Spleen (tissue), 7 donors: Measurements from ENCODE around the gene RNF41.

Experiments used
- CTCF ChIP-seq, 11 experiments: fragments of 200-600 bp in 7 of 11; fragments of 450-650 bp in 4 of 11; sonication (generic) in 4 of 11; IDR thresholded peaks in 8 of 11; conservative IDR thresholded peaks in 3 of 11; 1 replicate in 7 of 11; 2 replicates in 4 of 11; pipeline versions ENCODE4 v1.4.0 to v1.8.0; 2016 to 2021; ENCODE audit warnings: antibody characterized with exemption in 11 of 11, inconsistent platforms in 4 of 11, mild to moderate bottlenecking in 1 of 11
- POLR2A ChIP-seq, 3 donors: fragments of 450-650 bp; IDR thresholded peaks; one replicate each; pipeline ENCODE4 v1.5.1; 2017; ENCODE audit warnings: antibody characterized with exemption in 3 of 3, mild to moderate bottlenecking in 1 of 3
- donor health status: DM: no; HTN: no; CAD: no; lungs with moderate emphysema.
- donor health status: DM: no; HTN: no; CAD: no.
- donor health status: DM: no; HTN: no; CAD: no.

GRCh38 chr12:56253091-56253490 is 31.4 kb upstream of the RNF41 start:
- TF ChIP-seq CTCF (IDR thresholded peaks at IDR 0.05 in 8 of 11, conservative IDR thresholded peaks at IDR 0.05 in 3 of 11) (no peak), POLR2A (IDR thresholded peaks at IDR 0.05) (no peak)
